ENCODE results near the gene ECPAS.

DNA sequence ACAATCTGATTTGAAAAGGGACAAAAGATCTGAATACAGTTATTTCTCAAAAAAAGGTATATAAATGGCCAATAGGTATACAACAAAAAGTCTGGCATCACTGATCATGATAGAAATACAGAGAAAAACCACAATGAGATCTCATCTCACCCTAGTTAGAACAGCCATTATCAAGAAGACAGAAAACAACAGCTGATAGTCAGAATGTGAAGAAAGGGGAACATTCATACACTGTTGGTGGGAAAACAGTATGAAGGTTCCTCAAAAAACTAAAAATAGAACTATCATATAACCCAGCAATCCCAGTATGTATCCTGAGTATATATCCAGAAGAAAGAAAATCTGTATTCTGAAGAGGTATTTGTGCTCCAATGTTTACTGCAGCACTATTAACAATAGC lies 78.5 kb downstream of the ECPAS start:
- TF ChIP-seq, protein P1, sequence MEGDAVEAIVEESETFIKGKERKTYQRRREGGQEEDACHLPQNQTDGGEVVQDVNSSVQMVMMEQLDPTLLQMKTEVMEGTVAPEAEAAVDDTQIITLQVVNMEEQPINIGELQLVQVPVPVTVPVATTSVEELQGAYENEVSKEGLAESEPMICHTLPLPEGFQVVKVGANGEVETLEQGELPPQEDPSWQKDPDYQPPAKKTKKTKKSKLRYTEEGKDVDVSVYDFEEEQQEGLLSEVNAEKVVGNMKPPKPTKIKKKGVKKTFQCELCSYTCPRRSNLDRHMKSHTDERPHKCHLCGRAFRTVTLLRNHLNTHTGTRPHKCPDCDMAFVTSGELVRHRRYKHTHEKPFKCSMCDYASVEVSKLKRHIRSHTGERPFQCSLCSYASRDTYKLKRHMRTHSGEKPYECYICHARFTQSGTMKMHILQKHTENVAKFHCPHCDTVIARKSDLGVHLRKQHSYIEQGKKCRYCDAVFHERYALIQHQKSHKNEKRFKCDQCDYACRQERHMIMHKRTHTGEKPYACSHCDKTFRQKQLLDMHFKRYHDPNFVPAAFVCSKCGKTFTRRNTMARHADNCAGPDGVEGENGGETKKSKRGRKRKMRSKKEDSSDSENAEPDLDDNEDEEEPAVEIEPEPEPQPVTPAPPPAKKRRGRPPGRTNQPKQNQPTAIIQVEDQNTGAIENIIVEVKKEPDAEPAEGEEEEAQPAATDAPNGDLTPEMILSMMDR (IDR thresholded peaks at IDR 0.05; ENCODE audit: insufficient read depth, low read length, poor library complexity, severe bottlenecking) = no peak
- no peak for TF ChIP-seq EZH2phosphoT487 (conservative IDR thresholded peaks at IDR 0.05; ENCODE audit: low read length)

All from SU-DHL-6 (cell line).